Omental fat pad (tissue), 4 donors: ENCODE results near the gene MINK1. TPM values are rescaled to one million over a fixed set of nuclear protein-coding genes. Genes with fewer than 3 reads are reported as not detected.

Experiments used
- ATAC-seq: fragments of 150-250 bp; one replicate; pipeline ENCODE4 v1.9.1; 2016; ENCODE audit warnings: mild to moderate bottlenecking, moderate library complexity; ENCODE audit not compliant: low FRiP score
- DNase-seq: peaks from one replicate; pipeline ENCODE4 v3.0.0-alpha.2; 2019; ENCODE audit warnings: low spot score
- CTCF ChIP-seq, 3 donors: fragments of 450-650 bp; IDR thresholded peaks; one replicate each; pipeline ENCODE4 v1.5.1; 2016 to 2017; ENCODE audit warnings: antibody characterized with exemption in 3 of 3, mild to moderate bottlenecking in 3 of 3, moderate library complexity in 2 of 3
- total RNA-seq, 4 donors: library from RNA; depleted of rRNA; stranded (reverse); fragments of >200 nt; gene quantifications; one replicate each; pipeline ENCODE4 v1.1.0, GENCODE V29; 2016

MINK1 gene
- total RNA-seq, 4 donors from 2014 or later = 24.4 to 57.8 (median 31.9) TPM

DNA sequence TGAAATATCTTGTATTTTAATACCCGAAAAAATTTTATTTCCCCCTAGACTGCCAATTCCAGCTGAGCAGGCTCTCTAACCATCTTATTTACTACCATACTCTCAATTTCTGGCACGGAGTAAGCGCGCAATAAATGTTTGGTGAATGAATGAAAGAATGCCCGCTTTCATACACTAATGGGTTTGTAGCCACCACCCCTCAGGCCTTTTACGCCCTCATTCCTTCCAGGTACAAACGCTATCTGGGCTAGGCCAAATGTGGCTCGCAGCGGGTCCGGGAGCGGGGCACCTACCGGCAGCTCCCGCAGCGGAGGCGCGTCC is 26.7 kb upstream of the MINK1 start:
- TF ChIP-seq CTCF (IDR thresholded peaks at IDR 0.05) = no peak
- ATAC-seq = peak; percentile 15
- DNase-seq = no peak

DNA sequence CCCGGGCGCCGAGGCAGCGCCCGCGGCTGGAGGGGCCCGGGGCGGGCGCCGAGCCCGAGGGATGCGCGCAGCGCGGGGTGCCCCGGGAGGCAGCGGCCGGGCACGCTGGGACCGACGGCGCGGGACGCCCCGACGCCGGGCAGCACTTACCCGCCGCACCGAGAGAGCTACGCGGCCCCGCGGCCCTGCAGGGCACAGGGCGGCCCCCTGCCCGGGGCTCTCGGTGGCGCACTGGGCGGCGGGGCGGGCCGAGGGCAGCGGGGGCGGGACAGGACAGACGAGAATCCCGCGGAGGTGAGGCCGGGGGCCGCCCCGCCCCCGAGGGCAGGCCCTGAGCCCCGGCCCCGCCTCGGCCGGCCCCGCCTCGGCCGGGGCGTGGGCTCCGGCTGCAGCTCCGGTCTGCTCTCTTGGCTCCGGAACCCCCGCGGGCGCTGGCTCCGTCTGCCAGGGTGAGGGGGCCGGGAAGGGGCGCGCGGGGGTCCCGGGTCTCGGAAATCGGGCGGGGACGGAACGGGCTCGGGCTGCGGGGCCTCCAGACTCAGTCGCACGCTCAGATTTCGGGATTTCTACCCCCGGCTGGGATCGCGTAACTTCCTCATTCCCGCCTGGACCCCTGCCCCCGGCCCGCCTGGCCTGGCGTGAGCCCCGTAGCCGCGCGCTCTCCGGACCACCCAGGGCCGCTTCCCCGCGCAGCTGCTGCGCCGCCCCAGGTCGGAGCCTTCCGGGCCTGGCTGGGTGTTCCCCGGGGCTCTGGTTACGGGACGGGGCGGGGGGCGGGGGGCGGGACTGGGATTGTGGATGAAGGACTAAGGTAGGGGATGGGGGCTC is 26.1 kb upstream of the MINK1 start, which contains the start of gene PLD2:
Gene PLD2, plus strand, starts transcription at position 376 of the 828 bp plus-strand sequence. CDS start 621 bp downstream, outside the sequence.
- no peak for TF ChIP-seq CTCF (IDR thresholded peaks at IDR 0.05)
- ATAC-seq (peak; percentile 96), DNase-seq (peak; percentile 56)

DNA sequence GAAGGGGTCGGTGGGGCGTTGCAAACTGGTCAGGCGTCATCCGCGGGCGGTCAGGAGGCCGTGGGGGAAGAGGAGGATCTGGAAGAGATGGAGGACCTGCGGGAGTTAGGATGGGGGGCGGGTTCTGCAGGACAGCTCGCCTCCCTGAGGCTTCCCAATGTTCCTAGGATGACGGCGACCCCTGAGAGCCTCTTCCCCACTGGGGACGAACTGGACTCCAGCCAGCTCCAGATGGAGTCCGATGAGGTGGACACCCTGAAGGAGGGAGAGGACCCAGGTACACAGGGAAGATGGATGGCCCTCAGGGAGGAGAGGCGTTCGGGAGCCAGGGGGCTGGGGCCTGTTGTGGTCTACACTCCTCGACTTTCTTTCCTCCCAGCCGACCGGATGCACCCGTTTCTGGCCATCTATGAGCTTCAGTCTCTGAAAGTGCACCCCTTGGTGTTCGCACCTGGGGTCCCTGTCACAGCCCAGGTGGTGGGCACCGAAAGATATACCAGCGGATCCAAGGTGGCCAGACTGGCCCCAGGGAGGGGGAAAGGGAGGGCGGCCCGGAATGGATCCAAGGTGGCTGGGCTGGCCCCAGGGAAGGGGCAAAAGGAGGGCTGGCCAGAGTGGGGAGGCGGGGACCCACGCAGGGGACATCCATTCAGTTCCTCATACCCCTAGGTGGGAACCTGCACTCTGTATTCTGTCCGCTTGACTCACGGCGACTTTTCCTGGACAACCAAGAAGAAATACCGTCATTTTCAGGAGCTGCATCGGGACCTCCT is 25.3 kb upstream of the MINK1 start:
- TF ChIP-seq CTCF (IDR thresholded peaks at IDR 0.05) = no peak
- ATAC-seq = peak; percentile 5
- no peak for DNase-seq

GRCh38 chr17:4808378-4808767 is 24.8 kb upstream of the MINK1 start:
- no peak for TF ChIP-seq CTCF (IDR thresholded peaks at IDR 0.05)
- DNase-seq (no peak), ATAC-seq (no peak)

- TF ChIP-seq CTCF (IDR thresholded peaks at IDR 0.05) = no peak
- ATAC-seq = no peak
- DNase-seq = no peak
These were observed 22.3 kb upstream of the MINK1 start for GRCh38 chr17:4810696-4811290.

DNA sequence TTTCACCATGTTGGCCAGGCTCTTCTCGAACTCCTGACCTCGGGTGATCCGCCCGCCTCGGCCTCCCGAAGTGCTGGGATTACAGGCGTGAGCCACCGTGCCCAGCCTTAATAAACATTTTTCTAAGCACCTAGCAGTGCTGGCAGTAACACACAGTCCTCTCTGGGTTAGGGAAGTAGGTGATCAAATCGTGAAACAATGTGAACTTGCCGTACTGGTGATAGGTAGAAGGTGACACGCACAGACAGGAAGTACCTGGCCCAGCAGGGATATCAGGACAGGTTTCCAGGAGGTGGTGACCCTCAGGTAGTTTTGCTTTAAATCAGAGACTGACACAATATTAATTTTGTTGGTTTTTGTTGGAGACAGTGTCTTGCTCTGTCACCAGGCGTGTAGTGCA is 21.7 kb upstream of the MINK1 start:
- DNase-seq = no peak
- no peak for TF ChIP-seq CTCF (IDR thresholded peaks at IDR 0.05)
- no peak for ATAC-seq
